GM12865 (cell line): Measurements from ENCODE around the gene SF3B6.

Experiments used
- DNase-seq: peaks from one replicate; pipeline ENCODE4 v3.0.0; 2010; ENCODE audit warnings: low read depth
- H3K4me3 ChIP-seq: 2 replicates; pipeline ENCODE4 v1.5.1; 2011; ENCODE audit warnings: mild to moderate bottlenecking, low read depth, low read length, control low read depth
- TF ChIP-seq, protein P1 (sequence below): IDR thresholded peaks from 2 replicates; pipeline ENCODE4 v1.5.1; 2011; ENCODE audit warnings: low read length, control low read depth, low read depth, inconsistent platforms; ENCODE audit not compliant: insufficient read depth; ENCODE audit errors: missing control alignments

The SF3B6 gene

DNA sequence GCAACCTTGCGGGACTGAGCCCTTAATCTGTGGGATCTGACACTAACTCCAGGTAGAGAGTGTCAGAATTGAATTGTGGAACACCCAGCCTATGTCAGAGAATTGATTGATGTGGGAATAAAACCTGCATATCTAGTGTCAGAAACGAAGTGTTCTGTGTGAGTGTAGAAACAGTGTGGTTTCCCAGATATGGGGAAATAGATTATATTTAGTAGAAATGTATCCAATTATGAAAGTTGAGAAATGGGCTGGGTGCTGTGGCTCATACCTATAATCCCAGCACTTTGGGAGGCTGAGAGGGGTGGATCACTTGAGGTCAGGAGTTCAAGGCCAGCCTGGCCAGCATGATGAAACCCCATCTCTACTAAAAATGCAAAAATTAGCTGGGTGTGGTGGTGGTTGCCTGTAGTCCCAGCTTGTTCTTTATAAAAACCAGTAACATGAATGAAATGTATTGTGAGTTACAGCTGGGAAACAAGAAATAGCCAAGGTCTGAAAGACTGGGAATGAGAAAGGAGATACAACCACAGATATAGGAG, 12.8 kb upstream of the SF3B6 start:
- TF ChIP-seq, protein P1, sequence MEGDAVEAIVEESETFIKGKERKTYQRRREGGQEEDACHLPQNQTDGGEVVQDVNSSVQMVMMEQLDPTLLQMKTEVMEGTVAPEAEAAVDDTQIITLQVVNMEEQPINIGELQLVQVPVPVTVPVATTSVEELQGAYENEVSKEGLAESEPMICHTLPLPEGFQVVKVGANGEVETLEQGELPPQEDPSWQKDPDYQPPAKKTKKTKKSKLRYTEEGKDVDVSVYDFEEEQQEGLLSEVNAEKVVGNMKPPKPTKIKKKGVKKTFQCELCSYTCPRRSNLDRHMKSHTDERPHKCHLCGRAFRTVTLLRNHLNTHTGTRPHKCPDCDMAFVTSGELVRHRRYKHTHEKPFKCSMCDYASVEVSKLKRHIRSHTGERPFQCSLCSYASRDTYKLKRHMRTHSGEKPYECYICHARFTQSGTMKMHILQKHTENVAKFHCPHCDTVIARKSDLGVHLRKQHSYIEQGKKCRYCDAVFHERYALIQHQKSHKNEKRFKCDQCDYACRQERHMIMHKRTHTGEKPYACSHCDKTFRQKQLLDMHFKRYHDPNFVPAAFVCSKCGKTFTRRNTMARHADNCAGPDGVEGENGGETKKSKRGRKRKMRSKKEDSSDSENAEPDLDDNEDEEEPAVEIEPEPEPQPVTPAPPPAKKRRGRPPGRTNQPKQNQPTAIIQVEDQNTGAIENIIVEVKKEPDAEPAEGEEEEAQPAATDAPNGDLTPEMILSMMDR: no peak
- DNase-seq: no peak
- H3K4me3 ChIP-seq: no peak overlapping the region

DNA sequence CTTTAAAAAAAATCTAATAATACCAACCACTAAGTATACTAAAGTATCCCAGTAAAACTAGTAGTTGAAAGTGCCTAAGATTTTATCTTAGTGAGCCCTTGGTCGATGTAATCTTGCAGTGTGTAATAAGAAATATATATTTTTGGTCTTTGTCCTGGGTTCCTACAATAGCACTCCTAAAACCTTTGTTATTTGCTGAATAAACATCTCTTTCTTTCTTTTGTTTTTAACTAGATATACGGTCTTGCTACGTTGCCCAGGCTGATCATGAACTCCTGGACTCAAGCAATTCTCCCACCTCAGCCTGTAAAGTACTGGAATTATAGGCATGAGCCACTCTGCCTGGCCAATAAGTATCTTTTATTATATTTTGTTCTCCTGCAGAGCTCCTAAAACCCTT, 10.9 kb upstream of the SF3B6 start:
- no peak for DNase-seq
- H3K4me3 ChIP-seq: no peak overlapping the region
- TF ChIP-seq, protein P1: no peak

- DNase-seq: no peak
- no peak overlapping the region for H3K4me3 ChIP-seq
Measured at GRCh38 chr2:24086241-24086640, 10.1 kb upstream of the SF3B6 start.

GRCh38 chr2:24085200-24085489, 9.0 kb upstream of the SF3B6 start:
- TF ChIP-seq, protein P1: no peak
- H3K4me3 ChIP-seq: peak overlapping the region; percentile 70
- no peak for DNase-seq

More at GRCh38 chr2:24086241-24086640, 10.1 kb upstream of the SF3B6 start:
- TF ChIP-seq, protein P1: no peak

- H3K4me3 ChIP-seq: peak within 1 kb of the TSS; percentile 70
- DNase-seq: peak; percentile 92
- TF ChIP-seq, protein P1: peak; percentile 89
Measured at GRCh38 chr2:24084386-24085199, 8.5 kb upstream of the SF3B6 start, which contains the start of gene TP53I3. TSS of gene TP53I3 (minus strand) at chr2:24084834. CDS start at chr2:24084326, 508 bp downstream.

- TF ChIP-seq, protein P1: no peak
- DNase-seq: peak; percentile 95
- peak overlapping the region; percentile 70 for H3K4me3 ChIP-seq
Measured at GRCh38 chr2:24083567-24084385, 7.7 kb upstream of the SF3B6 start.
